H9 (cell line): ENCODE measurements around the gene SSPN. TPM values are rescaled to one million over a fixed set of nuclear protein-coding genes. Genes with fewer than 3 reads are reported as not detected.

Experiments used
- DNase-seq: peaks from one replicate; pipeline ENCODE4 v3.0.0-alpha.2; 2017
- H2AFZ ChIP-seq: one replicate; pipeline ENCODE4 v1.6.1; 2013; ENCODE audit warnings: mild to moderate bottlenecking, low read length, control low read depth, moderate library complexity
- H2AK5ac ChIP-seq: 2 replicates; pipeline ENCODE4 v1.6.1; 2013; ENCODE audit warnings: low read length, control low read depth, mixed read lengths; ENCODE audit not compliant: insufficient read length
- H2BK120ac ChIP-seq: one replicate; pipeline ENCODE4 v1.6.1; 2013; ENCODE audit warnings: low read depth, mild to moderate bottlenecking, low read length, control low read depth, inconsistent platforms; ENCODE audit not compliant: poor library complexity, severe bottlenecking
- H2BK12ac ChIP-seq: 2 replicates; pipeline ENCODE4 v1.6.1; 2013; ENCODE audit warnings: low read length, control low read depth, mixed read lengths, low read depth; ENCODE audit not compliant: insufficient read length
- H2BK15ac ChIP-seq: 2 replicates; pipeline ENCODE4 v1.6.1; 2013; ENCODE audit warnings: low read depth, low read length, control low read depth
- H2BK20ac ChIP-seq: one replicate; pipeline ENCODE4 v1.6.1; 2013; ENCODE audit warnings: low read depth, mild to moderate bottlenecking, low read length, control low read depth, inconsistent platforms; ENCODE audit not compliant: poor library complexity, severe bottlenecking
- H2BK5ac ChIP-seq: 2 replicates; pipeline ENCODE4 v1.6.1; 2013; ENCODE audit warnings: low read length, control low read depth, mixed read lengths; ENCODE audit not compliant: insufficient read length
- H3K14ac ChIP-seq: 2 replicates; pipeline ENCODE4 v1.6.1; 2013; ENCODE audit warnings: low read length, control low read depth; ENCODE audit not compliant: insufficient read depth
- H3K18ac ChIP-seq: 2 replicates; pipeline ENCODE4 v1.6.1; 2013; ENCODE audit warnings: low read depth, mild to moderate bottlenecking, mixed read lengths, low read length, control low read depth; ENCODE audit not compliant: insufficient read length
- H3K23ac ChIP-seq: 2 replicates; pipeline ENCODE4 v1.6.1; 2013; ENCODE audit warnings: low read length, control low read depth, mixed read lengths, low read depth; ENCODE audit not compliant: insufficient read length
- H3K23me2 ChIP-seq: 2 replicates; pipeline ENCODE4 v1.6.1; 2013; ENCODE audit warnings: low read depth, mild to moderate bottlenecking, mixed read lengths, low read length, control low read depth; ENCODE audit not compliant: insufficient read length, poor library complexity, severe bottlenecking
- H3K27ac ChIP-seq: 2 replicates; pipeline ENCODE4 v1.5.1; 2013; ENCODE audit warnings: low read length, control low read depth, mixed read lengths, low read depth; ENCODE audit not compliant: insufficient read length
- H3K27me3 ChIP-seq: 2 replicates; pipeline ENCODE4 v1.6.1; 2013; ENCODE audit warnings: low read length, control low read depth, inconsistent platforms; ENCODE audit not compliant: insufficient read depth
- H3K4ac ChIP-seq: 2 replicates; pipeline ENCODE4 v1.6.1; 2013; ENCODE audit warnings: low read depth, mild to moderate bottlenecking, control low read depth, inconsistent platforms, low read length, moderate library complexity
- H3K4me1 ChIP-seq: 2 replicates; pipeline ENCODE4 v1.6.1; 2013; ENCODE audit warnings: low read length, control low read depth, inconsistent platforms; ENCODE audit not compliant: insufficient read depth
- H3K4me2 ChIP-seq: 2 replicates; pipeline ENCODE4 v1.6.1; 2013; ENCODE audit warnings: low read length, control low read depth, mixed read lengths; ENCODE audit not compliant: insufficient read length, insufficient read depth
- H3K56ac ChIP-seq: 2 replicates; pipeline ENCODE4 v1.6.1; 2013; ENCODE audit warnings: low read depth, mild to moderate bottlenecking, mixed read lengths, low read length, control low read depth; ENCODE audit not compliant: insufficient read length
- H3K79me1 ChIP-seq: 2 replicates; pipeline ENCODE4 v1.6.1; 2013; ENCODE audit warnings: low read depth, mild to moderate bottlenecking, moderate library complexity, low read length, control low read depth, inconsistent platforms; ENCODE audit not compliant: insufficient read depth, poor library complexity, severe bottlenecking
- H3K79me2 ChIP-seq: 2 replicates; pipeline ENCODE4 v1.6.1; 2013; ENCODE audit warnings: low read length, control low read depth, inconsistent platforms; ENCODE audit not compliant: insufficient read depth
- H3K9ac ChIP-seq: 2 replicates; pipeline ENCODE4 v1.6.1; 2013; ENCODE audit warnings: low read length, control low read depth, mixed read lengths; ENCODE audit not compliant: insufficient read length; ENCODE audit errors: extremely low read depth
- H3K9me3 ChIP-seq: one replicate; pipeline ENCODE4 v1.6.1; 2013; ENCODE audit warnings: low read depth, low read length, inconsistent platforms; ENCODE audit not compliant: control insufficient read depth
- H3T11ph ChIP-seq: one replicate; pipeline ENCODE4 v1.6.1; 2013; ENCODE audit warnings: mild to moderate bottlenecking, low read length, control low read depth, inconsistent platforms
- H4K20me1 ChIP-seq: one replicate; pipeline ENCODE4 v1.6.1; 2013; ENCODE audit not compliant: control insufficient read depth, insufficient read length, insufficient read depth
- H4K5ac ChIP-seq: 2 replicates; pipeline ENCODE4 v1.6.1; 2013; ENCODE audit warnings: low read depth, mild to moderate bottlenecking, mixed read lengths, low read length, control low read depth; ENCODE audit not compliant: insufficient read length
- H4K8ac ChIP-seq: replicated peaks from 2 replicates; pipeline ENCODE4 v1.6.1; 2013; ENCODE audit warnings: low read length, control low read depth, mixed read lengths, low read depth; ENCODE audit not compliant: insufficient read length
- H4K91ac ChIP-seq: 2 replicates; pipeline ENCODE4 v1.6.1; 2013; ENCODE audit warnings: low read depth, mild to moderate bottlenecking, moderate library complexity, mixed read lengths, low read length, control low read depth; ENCODE audit not compliant: insufficient read length
- H3K27ac Mint-ChIP-seq, 3 experiments: 2 replicates in 2 of 3; 3 replicates in 1 of 3; pipeline ENCODE4 v1.8.0; 2020 to 2021; ENCODE audit warnings: mixed read lengths in 3 of 3, mild to moderate bottlenecking in 1 of 3, moderate library complexity in 1 of 3
- H3K27me3 Mint-ChIP-seq: 2 replicates; pipeline ENCODE4 v1.8.0; 2021; ENCODE audit warnings: low read depth, mild to moderate bottlenecking, moderate library complexity, mixed read lengths
- H3K36me3 Mint-ChIP-seq, 3 experiments: 2 replicates in 2 of 3; 3 replicates in 1 of 3; pipeline ENCODE4 v1.8.0; 2020 to 2021; ENCODE audit warnings: low read depth in 3 of 3, mixed read lengths in 3 of 3; ENCODE audit not compliant: insufficient read depth in 1 of 3
- H3K4me1 Mint-ChIP-seq, 2 experiments: 2 replicates each; pipeline ENCODE4 v1.8.0; 2020; ENCODE audit warnings: mixed read lengths in 2 of 2
- H3K4me3 Mint-ChIP-seq, 2 experiments: 2 replicates in 1 of 2; 3 replicates in 1 of 2; pipeline ENCODE4 v1.8.0; 2020 to 2021; ENCODE audit warnings: mild to moderate bottlenecking in 2 of 2, mixed read lengths in 2 of 2, moderate library complexity in 1 of 2
- H3K9me3 Mint-ChIP-seq, 2 experiments: 2 replicates in 1 of 2; 3 replicates in 1 of 2; pipeline ENCODE4 v1.8.0; 2020; ENCODE audit warnings: mild to moderate bottlenecking in 2 of 2, mixed read lengths in 2 of 2, moderate library complexity in 1 of 2
- WGBS: extraction: QIAGEN DNeasy Blood & Tissue Kit; methylation state at CpG from one replicate; pipeline ENCODE4 v1.1.7; 2013; ENCODE audit warnings: missing lambda C conversion rate, low lambda C conversion rate, mixed read lengths; ENCODE audit not compliant: insufficient read length; ENCODE audit errors: extremely low coverage; 5-methylcytosine and 5-hydroxymethylcytosine counted together
- total RNA-seq: library from RNA; stranded (reverse); gene quantifications from 2 replicates; pipeline ENCODE4 v1.2.1, GENCODE V29; 2021
- TF ChIP-seq, protein P1 (sequence below): fragments of 200-600 bp; sonication (generic); conservative IDR thresholded peaks from 3 replicates; pipeline ENCODE4 v1.8.0; 2021; ENCODE audit warnings: antibody characterized with exemption, mild to moderate bottlenecking

The SSPN gene
- total RNA-seq, 1 experiment from 2014 or later: 0.81 TPM

DNA sequence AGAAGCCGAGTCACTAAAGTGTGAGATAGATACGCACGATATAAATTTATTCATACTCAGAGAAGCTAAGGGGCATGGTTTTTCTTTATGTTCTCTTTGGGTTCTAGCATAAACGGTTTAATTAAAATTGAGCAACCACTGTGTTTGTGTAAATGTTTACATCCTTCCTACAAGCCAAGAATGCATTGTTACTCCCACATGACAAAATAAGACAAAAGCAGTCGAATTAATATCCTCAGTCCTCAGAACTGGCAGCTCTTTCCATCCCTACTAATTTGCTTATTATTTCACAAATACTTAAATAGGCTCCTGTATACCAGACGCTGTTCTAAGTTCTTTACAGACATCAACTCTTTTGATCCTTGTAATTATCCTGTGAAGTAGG is 32.0 kb downstream of the SSPN start:
- no peak overlapping the region for H4K5ac ChIP-seq
- H4K91ac ChIP-seq: no peak overlapping the region
- H3K79me2 ChIP-seq: no peaks in the 10 kb centered on the region
- no peak overlapping the region for H3K56ac ChIP-seq
- no peak overlapping the region for H2BK120ac ChIP-seq
- no peaks in the 10 kb centered on the region for H3K79me1 ChIP-seq
- no peaks in the 10 kb centered on the region for H4K20me1 ChIP-seq
- H2BK12ac ChIP-seq: no peak overlapping the region
- Mint-ChIP-seq H3K4me1 (peaks cover 12 to 14% of the 10 kb centered on the region in 2 experiments), H3K36me3 (no peaks in the 10 kb centered on the region), H3K9me3 (no peaks in the 10 kb centered on the region), H3K27me3 (peaks cover 55% of the 10 kb centered on the region), H3K4me3 (peak overlapping the region; percentile 65 to 75; a peak in 3 of 5 replicates), H3K27ac (no peak overlapping the region)
- no peak overlapping the region for H3K9ac ChIP-seq
- no peak overlapping the region for H2AK5ac ChIP-seq
- no peak overlapping the region for H4K8ac ChIP-seq
- WGBS: no CpG with 5 or more reads among the region's 6 CpGs
- H3K27ac ChIP-seq: no peak overlapping the region
- no peak overlapping the region for H2BK5ac ChIP-seq
- H3K23ac ChIP-seq: no peak overlapping the region
- TF ChIP-seq, protein P1, sequence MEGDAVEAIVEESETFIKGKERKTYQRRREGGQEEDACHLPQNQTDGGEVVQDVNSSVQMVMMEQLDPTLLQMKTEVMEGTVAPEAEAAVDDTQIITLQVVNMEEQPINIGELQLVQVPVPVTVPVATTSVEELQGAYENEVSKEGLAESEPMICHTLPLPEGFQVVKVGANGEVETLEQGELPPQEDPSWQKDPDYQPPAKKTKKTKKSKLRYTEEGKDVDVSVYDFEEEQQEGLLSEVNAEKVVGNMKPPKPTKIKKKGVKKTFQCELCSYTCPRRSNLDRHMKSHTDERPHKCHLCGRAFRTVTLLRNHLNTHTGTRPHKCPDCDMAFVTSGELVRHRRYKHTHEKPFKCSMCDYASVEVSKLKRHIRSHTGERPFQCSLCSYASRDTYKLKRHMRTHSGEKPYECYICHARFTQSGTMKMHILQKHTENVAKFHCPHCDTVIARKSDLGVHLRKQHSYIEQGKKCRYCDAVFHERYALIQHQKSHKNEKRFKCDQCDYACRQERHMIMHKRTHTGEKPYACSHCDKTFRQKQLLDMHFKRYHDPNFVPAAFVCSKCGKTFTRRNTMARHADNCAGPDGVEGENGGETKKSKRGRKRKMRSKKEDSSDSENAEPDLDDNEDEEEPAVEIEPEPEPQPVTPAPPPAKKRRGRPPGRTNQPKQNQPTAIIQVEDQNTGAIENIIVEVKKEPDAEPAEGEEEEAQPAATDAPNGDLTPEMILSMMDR: no peak
- H3K4me1 ChIP-seq: no peaks in the 10 kb centered on the region; the same call in 1 of the 2 replicates
- H3K9me3 ChIP-seq: no peaks in the 10 kb centered on the region
- H2BK15ac ChIP-seq: no peak overlapping the region
- no peak overlapping the region for H2BK20ac ChIP-seq
- H3K23me2 ChIP-seq: no peaks in the 10 kb centered on the region
- H2AFZ ChIP-seq: no peak overlapping the region
- peaks cover 11% of the 10 kb centered on the region; the same call in 1 of the 2 replicates for H3K27me3 ChIP-seq
- H3T11ph ChIP-seq: no peak overlapping the region
- peak overlapping the region; percentile 64 for H3K4me2 ChIP-seq
- H3K4ac ChIP-seq: no peak overlapping the region
- H3K18ac ChIP-seq: no peak overlapping the region
- no peak for DNase-seq
- no peak overlapping the region for H3K14ac ChIP-seq
